Mammary epithelial cell (primary cell): ENCODE data around the gene SPATA32.

Experiments
- CTCF ChIP-seq, 2 donors: IDR thresholded peaks in 1 of 2; conservative IDR thresholded peaks in 1 of 2; 2 replicates each; pipeline ENCODE4 v1.5.1; 2011 to 2012; ENCODE audit warnings: inconsistent platforms in 2 of 2, low read length in 2 of 2, mild to moderate bottlenecking in 2 of 2, control low read depth in 1 of 2, low read depth in 1 of 2; ENCODE audit not compliant: insufficient read depth in 1 of 2; ENCODE audit errors: extremely low read depth in 1 of 2
- EZH2 ChIP-seq: IDR thresholded peaks from 2 replicates; pipeline ENCODE4 v1.6.1; 2012; ENCODE audit warnings: low read length, inconsistent platforms, borderline replicate concordance

- no peak for TF ChIP-seq CTCF (conservative IDR thresholded peaks at IDR 0.05 in 1 of 2, IDR thresholded peaks at IDR 0.05 in 1 of 2; ENCODE audit: extremely low read depth in 1 of 2, insufficient read depth in 1 of 2, low read depth in 1 of 2, low read length in 2 of 2)
- no peak for TF ChIP-seq EZH2
Measured at GRCh38 chr17:45264988-45265387, 3.1 kb upstream of the SPATA32 start.
